Measurements from ENCODE around the gene MYO1H.

DNA sequence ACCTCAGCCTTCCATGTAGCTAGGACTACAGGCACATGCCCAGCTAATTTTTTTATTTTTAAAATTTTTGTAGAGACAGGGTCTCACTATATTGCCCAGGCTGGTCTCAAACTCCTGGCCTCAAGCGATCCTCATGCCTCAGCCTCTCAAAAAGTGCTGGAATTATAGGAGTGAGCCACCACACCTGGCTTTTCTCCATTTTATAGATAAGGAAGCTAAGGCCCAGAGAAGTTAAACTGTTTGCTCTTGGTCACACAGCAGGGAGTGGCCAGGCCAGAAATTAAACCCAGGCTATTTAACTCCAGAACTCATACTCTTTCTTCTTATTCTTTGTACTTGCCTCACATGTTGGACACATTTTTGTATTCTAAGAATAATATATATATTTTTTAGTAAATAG, 146.2 kb downstream of the MYO1H start:
- TF ChIP-seq CTCF (tag by site-specific recombination; IDR thresholded peaks at IDR 0.05), result no peak
- no peak for TF ChIP-seq ZBTB48 (tag by site-specific recombination; IDR thresholded peaks at IDR 0.05)
- TF ChIP-seq ZNF521 (tag by site-specific recombination; IDR thresholded peaks at IDR 0.05), result no peak
- TF ChIP-seq ZFP41 (tag by site-specific recombination; IDR thresholded peaks at IDR 0.05; ENCODE audit: borderline replicate concordance), result no peak
- TF ChIP-seq ZNF324 (tag by site-specific recombination; IDR thresholded peaks at IDR 0.05), result no peak
- TF ChIP-seq ZNF114 (tag by site-specific recombination; IDR thresholded peaks at IDR 0.05), result no peak
- no peak for TF ChIP-seq ZNF580 (tag by site-specific recombination; IDR thresholded peaks at IDR 0.05)
- no peak for TF ChIP-seq TCF7L2 (IDR thresholded peaks at IDR 0.05; ENCODE audit: borderline replicate concordance, low read depth, low read length)
